NCI-H1930 (cell line): ENCODE data around the gene MTX1.

Experiments used
- DNase-seq, 2 experiments: peaks; one replicate each; lab custom pipeline; 2025; lab: John Stamatoyannopoulos, UW

The MTX1 gene

GRCh38 chr1:155261852-155262673 is 53.6 kb downstream of the MTX1 start, which contains the start of gene SCAMP3:
Gene SCAMP3, minus strand, starts transcription at chr1:155262360. Its CDS starts 209 bp downstream, at chr1:155262151.
- peak; percentile 94 for DNase-seq

DNA sequence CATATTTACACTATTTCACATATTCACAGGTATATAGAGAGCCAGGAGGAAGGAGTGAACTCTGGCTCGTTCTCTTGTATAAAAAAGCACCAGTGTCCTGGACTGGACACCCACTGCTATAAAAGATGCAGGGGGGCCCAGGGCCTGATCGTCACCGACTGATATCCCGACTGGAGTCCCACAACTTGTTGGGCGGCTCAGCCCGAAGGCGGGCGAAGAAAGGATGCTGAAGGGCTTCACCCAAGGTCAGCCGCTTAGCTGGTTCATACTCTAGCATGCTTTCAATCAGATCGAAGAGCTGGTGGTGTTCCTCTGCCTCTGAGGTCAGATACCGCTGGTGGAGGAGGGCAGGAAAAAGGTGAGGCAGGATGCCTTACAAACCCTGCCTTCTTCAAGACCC is 54.6 kb downstream of the MTX1 start:
- DNase-seq, result no peak
